IMR-90 (cell line): ENCODE data around the gene NSD2. TPM values are rescaled to one million over a fixed set of nuclear protein-coding genes. Genes with fewer than 3 reads are reported as not detected.

Source experiments
- ATAC-seq: fragments of 200-7000 bp; cut with Tn5 transposase; 2 replicates; pipeline ENCODE4 v1.9.1; 2020; ENCODE audit warnings: low read depth, mild to moderate bottlenecking, moderate library complexity
- BruUV-seq: library from RNA; stranded (reverse); fragments of 400-500 nt; replicated peaks from 2 replicates; lab custom pipeline; 2021; lab: Mats Ljungman, UMichigan
- CTCF ChIA-PET: fragments of 300-600 bp; formaldehyde crosslinking; extraction: SDS; loops from one replicate; lab custom pipeline; 2021; ENCODE audit warnings: antibody characterized with exemption; lab: Yijun Ruan, JAX
- POLR2A ChIA-PET: fragments of 300-600 bp; sonication (Branson Sonifier 250); formaldehyde crosslinking; loops from one replicate; lab custom pipeline; 2022; ENCODE audit warnings: antibody characterized with exemption; ENCODE audit not compliant: unreplicated experiment; lab: Charles Lee
- DNase-seq: peaks from one replicate; pipeline ENCODE4 v3.0.0; 2013
- H2AFZ ChIP-seq: replicated peaks from 2 replicates; pipeline ENCODE3; 2013; ENCODE audit warnings: low read length, mild to moderate bottlenecking; ENCODE audit not compliant: poor library complexity
- H2AK5ac ChIP-seq: 2 replicates; pipeline ENCODE4 v1.6.1; 2013; ENCODE audit warnings: low read depth, low read length, inconsistent platforms
- H2AK9ac ChIP-seq: replicated peaks from 2 replicates; pipeline ENCODE3; 2013; ENCODE audit warnings: mild to moderate bottlenecking, low read depth, low read length, moderate library complexity; ENCODE audit not compliant: poor library complexity
- H2BK120ac ChIP-seq: 2 replicates; pipeline ENCODE4 v1.6.1; 2013; ENCODE audit warnings: low read depth, low read length, inconsistent platforms
- H2BK15ac ChIP-seq: 3 replicates; pipeline ENCODE4 v1.6.1; 2013; ENCODE audit warnings: low read depth, low read length, inconsistent platforms
- H2BK20ac ChIP-seq: 2 replicates; pipeline ENCODE4 v1.6.1; 2013; ENCODE audit warnings: low read depth, mild to moderate bottlenecking, inconsistent platforms, low read length, moderate library complexity
- H2BK5ac ChIP-seq: 2 replicates; pipeline ENCODE4 v1.6.1; 2013; ENCODE audit warnings: mild to moderate bottlenecking, low read depth, low read length, inconsistent platforms; ENCODE audit not compliant: poor library complexity, severe bottlenecking
- H3K14ac ChIP-seq: replicated peaks from 2 replicates; pipeline ENCODE4 v1.6.1; 2013; ENCODE audit warnings: low read depth, low read length, inconsistent platforms
- H3K18ac ChIP-seq: 2 replicates; pipeline ENCODE4 v1.6.1; 2013; ENCODE audit warnings: low read depth, low read length, control low read depth
- H3K23ac ChIP-seq: 2 replicates; pipeline ENCODE4 v1.6.1; 2013; ENCODE audit warnings: low read depth, low read length, inconsistent platforms
- H3K27ac ChIP-seq: 2 replicates; pipeline ENCODE4 v1.5.1; 2013; ENCODE audit warnings: mild to moderate bottlenecking, control low read depth, low read length; ENCODE audit not compliant: insufficient read depth
- H3K27me3 ChIP-seq: 2 replicates; pipeline ENCODE4 v1.6.1; 2013; ENCODE audit warnings: low read length; ENCODE audit not compliant: control insufficient read depth, insufficient read depth
- H3K36me3 ChIP-seq: 2 replicates; pipeline ENCODE4 v1.6.1; 2013; ENCODE audit warnings: low read length, mixed read lengths; ENCODE audit not compliant: control insufficient read depth, insufficient read depth
- H3K4ac ChIP-seq: 2 replicates; pipeline ENCODE4 v1.6.1; 2013; ENCODE audit warnings: low read depth, low read length, inconsistent platforms
- H3K4me1 ChIP-seq: 2 replicates; pipeline ENCODE4 v1.6.1; 2013; ENCODE audit warnings: low read length, mixed read lengths; ENCODE audit not compliant: control insufficient read depth, insufficient read depth
- H3K4me2 ChIP-seq: 2 replicates; pipeline ENCODE4 v1.6.1; 2013; ENCODE audit warnings: low read depth, mild to moderate bottlenecking, control low read depth, low read length, moderate library complexity
- H3K4me3 ChIP-seq: 2 replicates; pipeline ENCODE4 v1.5.1; 2013; ENCODE audit warnings: low read depth, mild to moderate bottlenecking, control low read depth, low read length, moderate library complexity; ENCODE audit not compliant: insufficient read depth
- H3K56ac ChIP-seq: 2 replicates; pipeline ENCODE4 v1.6.1; 2013; ENCODE audit warnings: low read length, inconsistent platforms; ENCODE audit not compliant: insufficient read depth; ENCODE audit errors: extremely low read depth
- H3K79me1 ChIP-seq, 2 experiments: 2 replicates each; pipeline ENCODE4 v1.6.1; 2013; ENCODE audit warnings: low read length in 2 of 2, inconsistent platforms in 1 of 2, low read depth in 1 of 2
- H3K9ac ChIP-seq: 2 replicates; pipeline ENCODE4 v1.6.1; 2013; ENCODE audit warnings: low read depth, low read length, control low read depth
- H3K9me1 ChIP-seq: 2 replicates; pipeline ENCODE4 v1.6.1; 2013; ENCODE audit warnings: low read length, inconsistent platforms; ENCODE audit not compliant: insufficient read depth
- H3K9me3 ChIP-seq: 2 replicates; pipeline ENCODE4 v1.6.1; 2013; ENCODE audit warnings: low read length; ENCODE audit not compliant: control insufficient read depth, insufficient read depth
- H4K20me1 ChIP-seq: 2 replicates; pipeline ENCODE4 v1.6.1; 2013; ENCODE audit warnings: low read length, inconsistent platforms; ENCODE audit not compliant: insufficient read depth
- H4K5ac ChIP-seq: 2 replicates; pipeline ENCODE4 v1.6.1; 2013; ENCODE audit warnings: mild to moderate bottlenecking, low read depth, low read length, control low read depth
- H4K8ac ChIP-seq, 2 experiments: 2 replicates each; pipeline ENCODE4 v1.6.1; 2013; ENCODE audit warnings: low read depth in 2 of 2, low read length in 2 of 2, control low read depth in 1 of 2, inconsistent platforms in 1 of 2
- H4K91ac ChIP-seq: 2 replicates; pipeline ENCODE4 v1.6.1; 2013; ENCODE audit warnings: low read depth, low read length, inconsistent platforms; ENCODE audit not compliant: insufficient read depth
- NFE2L2 ChIP-seq: fragments of 150-350 bp; IDR thresholded peaks from 2 replicates; pipeline ENCODE4 v1.6.1; 2016; ENCODE audit warnings: low read depth, mild to moderate bottlenecking, low read length
- WGBS, 2 experiments: methylation state at CpG; one replicate each; pipeline versions ENCODE4 v1.1.5 to v1.1.7; 2013; ENCODE audit warnings: missing lambda C conversion rate in 2 of 2; ENCODE audit not compliant: insufficient read length in 1 of 2; ENCODE audit errors: extremely low coverage in 2 of 2; 5-methylcytosine and 5-hydroxymethylcytosine counted together
- dilution Hi-C: fragments of 300-500 bp; cut with HindIII; formaldehyde crosslinking; loops from one replicate; pipeline ENCODE4 v1.14.3; 2018; ENCODE audit warnings: low sequenced_read_pairs; ENCODE audit not compliant: unreplicated experiment
- in situ Hi-C: fragments of 300-500 bp; cut with MboI; formaldehyde crosslinking; loops from 3 replicates; pipeline ENCODE4 v1.14.3; 2019; ENCODE audit warnings: low sequenced_read_pairs, inconsistent platforms, mixed read lengths
- intact Hi-C: fragments of 100-400 bp; cut with micrococcal nuclease; formaldehyde crosslinking; loops from 2 replicates; pipeline ENCODE4 v1.10.0; 2022
- polyA plus RNA-seq, 3 experiments: library from polyadenylated mRNA; depleted of rRNA; stranded (reverse); fragments of >200 nt; gene quantifications; 2 replicates each; pipeline ENCODE4 v1.2.3, GENCODE V29; 2012; ENCODE audit warnings: low replicate concordance in 1 of 3
- total RNA-seq: library from RNA; depleted of rRNA; stranded (reverse); fragments of >200 nt; gene quantifications from 2 replicates; pipeline ENCODE4 v1.2.3, GENCODE V29; 2012

The NSD2 gene
- total and polyA plus RNA-seq, 2 of the 4 experiments (the other 2 are of a cell fraction): 35.9 to 68.1 TPM

- H3K18ac ChIP-seq: no peak overlapping the region
- H3K36me3 ChIP-seq: no peaks in the 10 kb centered on the region
- H4K8ac ChIP-seq: 0 out of 4 replicates have a peak overlapping the region, but pooled peaks of 1 of the 2 experiments have one; percentile 30
- no peak for ATAC-seq
- H3K27ac ChIP-seq: no peak overlapping the region
- ChIA-PET CTCF (interaction anchor here (0.6 kb wide), 2 partner anchors 10 to 50 kb away, joined by 4 read pairs; no protein-coding TSS in a partner anchor), POLR2A (no interaction called here)
- no peak overlapping the region for H2AFZ ChIP-seq
- peaks cover 36% of the 10 kb centered on the region for H3K9me1 ChIP-seq
- no CpG with 5 or more reads among the region's 1 CpG for WGBS, 2 experiments
- no peak overlapping the region for H2BK20ac ChIP-seq
- H2AK5ac ChIP-seq: no peak overlapping the region
- H4K5ac ChIP-seq: no peak overlapping the region; the same call in 1 of the 2 replicates
- H2BK5ac ChIP-seq: no peak overlapping the region
- H3K9ac ChIP-seq: no peak overlapping the region
- H3K14ac ChIP-seq: no peak overlapping the region
- no peak overlapping the region for H3K4me2 ChIP-seq
- BruUV-seq: no TSS peak
- intact Hi-C loops: no loop called here
- no peak for DNase-seq
- H3K4ac ChIP-seq: 0 out of 2 replicates have a peak overlapping the region, but pooled peaks have one; percentile 37
- H2BK15ac ChIP-seq: no peak overlapping the region
- in situ Hi-C loops: no loop called here
- no peak overlapping the region for H2AK9ac ChIP-seq
- H2BK120ac ChIP-seq: no peak overlapping the region
- peaks cover 75% of the 10 kb centered on the region for H4K20me1 ChIP-seq
- H3K23ac ChIP-seq: peak overlapping the region; percentile 71
- peaks cover 15% of the 10 kb centered on the region for H3K4me1 ChIP-seq
- no peak for TF ChIP-seq NFE2L2
- H3K27me3 ChIP-seq: no peaks in the 10 kb centered on the region
- dilution Hi-C loops: no loop called here
- peaks cover 0 to 27% of the 10 kb centered on the region in 2 experiments; a peak in 2 of 4 replicates for H3K79me1 ChIP-seq
- H3K9me3 ChIP-seq: no peaks in the 10 kb centered on the region
- no peak overlapping the region for H3K56ac ChIP-seq
- H3K4me3 ChIP-seq: no peak overlapping the region
- no peak overlapping the region; the same call in 1 of the 2 replicates for H4K91ac ChIP-seq
These were observed 9.1 kb downstream of the NSD2 start for GRCh38 chr4:1880332-1880731.
